ENCODE data around the gene ZSCAN5C. TPM values are rescaled to one million over a fixed set of nuclear protein-coding genes. Genes with fewer than 3 reads are reported as not detected.
A peak's percentile ranks its signal among the peaks of the same experiment; 100 is the strongest.

ZSCAN5C gene, protein sequence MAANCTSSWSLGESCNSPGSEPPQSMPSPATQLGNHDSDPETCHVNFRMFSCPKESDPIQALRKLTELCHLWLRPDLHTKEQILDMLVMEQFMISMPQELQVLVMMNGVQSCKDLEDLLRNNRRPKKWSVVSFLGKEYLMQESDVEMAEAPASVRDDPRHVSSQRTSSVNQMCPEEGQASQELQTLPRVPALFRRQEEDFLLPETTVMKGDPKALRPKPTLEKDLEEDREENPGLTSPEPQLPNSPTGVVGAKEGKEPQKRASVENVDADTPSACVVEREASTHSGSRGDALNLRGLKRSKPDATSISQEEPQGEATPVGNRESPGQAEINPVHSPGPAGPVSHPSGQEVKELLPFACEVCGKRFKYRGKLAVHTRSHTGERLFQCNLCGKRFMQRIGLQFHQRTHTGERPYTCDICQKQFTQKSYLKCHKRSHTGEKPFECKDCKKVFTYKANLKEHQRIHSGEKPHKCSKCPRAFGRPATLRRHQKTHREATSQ
- total RNA-seq (not detected), polyA plus RNA-seq (not detected)

DNA sequence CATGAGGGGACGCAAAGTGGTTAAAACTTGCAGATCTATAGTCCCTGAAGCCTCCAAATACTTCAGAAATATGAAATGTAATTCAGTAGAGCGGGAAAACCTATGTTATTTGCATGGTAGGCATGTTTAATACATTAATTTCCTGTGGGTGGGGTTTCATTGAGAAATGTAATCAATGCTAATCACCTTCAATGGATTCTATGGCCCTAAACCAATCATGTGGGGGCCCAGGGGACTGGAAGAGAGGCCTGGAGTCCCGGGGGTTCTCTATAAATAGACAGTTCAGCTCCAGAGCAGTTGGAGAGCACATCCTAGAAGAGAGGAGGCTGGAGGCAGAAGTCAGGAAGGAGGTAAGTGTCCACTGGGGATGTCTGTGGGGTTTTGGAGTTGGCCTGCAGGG lies at the start of gene ZSCAN5C:
ZSCAN5C (plus strand) TSS at position 301 of the 400 bp plus-strand sequence. CDS start 3,641 bp downstream, outside the sequence.
- Histone ChIP-seq H3K9me3 (ENCODE audit: control insufficient read depth in 2 of 2, low read length in 2 of 2) (no peaks in the 10 kb centered on the region), H3K4me1 (ENCODE audit: control insufficient read depth, insufficient read depth, low read length, poor library complexity, severe bottlenecking) (no peaks in the 10 kb centered on the region), H3K27ac (ENCODE audit: insufficient read depth, low read length, poor library complexity, severe bottlenecking) (no peak within 1 kb of the TSS), H3K27me3 (ENCODE audit: control insufficient read depth, insufficient read depth, low read length) (no peaks in the 10 kb centered on the region), H3K4me3 (ENCODE audit: low read depth, low read length) (no peak within 1 kb of the TSS), H3K36me3 (ENCODE audit: control insufficient read depth, insufficient read depth, low read length) (no peaks in the 10 kb centered on the region)
- Mint-ChIP-seq H3K36me3 (no peaks in the 10 kb centered on the region), H3K9me3 (peaks cover 0 to 2% (median 0%) of the 10 kb centered on the region in 7 donors), H3K4me1 (no peaks in the 10 kb centered on the region), H3K4me3 (no peak within 1 kb of the TSS), H3K27ac (no peak within 1 kb of the TSS), H3K27me3 (peaks cover 5% of the 10 kb centered on the region)
- ATAC-seq (ENCODE audit: low read depth in 2 of 2): no peak
- no peak for DNase-seq

DNA sequence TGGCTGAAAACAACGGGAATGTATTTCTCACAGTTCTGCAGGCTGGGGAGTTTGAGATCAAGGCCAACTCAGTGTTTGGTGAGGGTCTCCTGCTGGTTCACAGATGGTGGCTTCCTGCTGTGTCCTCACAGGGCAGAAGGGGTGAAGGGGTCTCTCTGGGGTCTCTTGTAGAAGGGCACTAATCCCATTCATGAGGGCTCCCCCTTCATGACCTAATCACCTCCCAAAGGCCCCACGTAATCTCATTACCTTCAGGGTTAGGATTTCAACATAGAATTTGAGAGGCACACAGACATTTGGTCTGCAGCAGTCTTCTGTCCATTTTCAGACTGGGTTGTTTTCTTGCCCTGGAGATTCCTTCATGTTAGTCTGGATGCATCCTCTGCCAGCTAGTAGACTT lies 49.4 kb upstream of the ZSCAN5C start:
- no peaks in the 10 kb centered on the region for H3K4me1 ChIP-seq (ENCODE audit: control insufficient read depth, insufficient read depth, low read length, poor library complexity, severe bottlenecking)
- ATAC-seq (ENCODE audit: low read depth in 2 of 2): no peak
- peaks cover 4 to 24% (median 11%) of the 10 kb centered on the region in 4 donors for H3K4me1 Mint-ChIP-seq
- no peak overlapping the region for H3K4me3 ChIP-seq (ENCODE audit: low read depth, low read length)
- no peak overlapping the region for H3K4me3 Mint-ChIP-seq
- H3K36me3 Mint-ChIP-seq: peaks cover 26% of the 10 kb centered on the region
- no peak for DNase-seq
- no peaks in the 10 kb centered on the region for H3K27me3 ChIP-seq (ENCODE audit: control insufficient read depth, insufficient read depth, low read length)
- H3K36me3 ChIP-seq (ENCODE audit: control insufficient read depth, insufficient read depth, low read length): peaks cover 35% of the 10 kb centered on the region
- H3K9me3 ChIP-seq (ENCODE audit: control insufficient read depth in 2 of 2, low read length in 2 of 2): no peaks in the 10 kb centered on the region
- H3K27ac Mint-ChIP-seq: peak overlapping the region in 1 of 3 donors; percentile 20
- H3K27ac ChIP-seq (ENCODE audit: insufficient read depth, low read length, poor library complexity, severe bottlenecking): no peak overlapping the region
- no peaks in the 10 kb centered on the region for H3K27me3 Mint-ChIP-seq
- H3K9me3 Mint-ChIP-seq: no peaks in the 10 kb centered on the region

DNA sequence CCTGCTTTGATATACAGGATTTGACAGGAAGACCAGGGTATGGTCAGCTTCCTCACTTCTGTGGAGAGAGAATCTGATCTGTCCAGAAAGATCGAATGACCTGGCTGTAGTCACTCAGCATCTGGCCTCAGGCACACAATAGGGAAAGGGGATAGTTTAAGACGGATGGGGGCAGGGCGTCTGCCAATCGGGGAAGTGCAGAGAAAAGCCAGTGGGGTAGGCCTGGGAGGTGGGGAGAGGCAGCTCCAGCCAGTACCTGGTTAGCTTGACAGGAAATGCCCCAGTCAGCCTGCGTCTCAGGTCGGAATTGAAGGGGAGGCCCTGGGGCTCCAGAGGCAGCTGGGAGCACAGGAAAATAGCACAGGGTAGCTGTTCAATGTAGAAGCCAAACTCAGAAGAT lies 48.6 kb upstream of the ZSCAN5C start:
- ATAC-seq (ENCODE audit: low read depth in 2 of 2) (no peak), DNase-seq (no peak)
- H3K27me3 ChIP-seq (ENCODE audit: control insufficient read depth, insufficient read depth, low read length): no peaks in the 10 kb centered on the region
- no peaks in the 10 kb centered on the region for H3K9me3 ChIP-seq (ENCODE audit: control insufficient read depth in 2 of 2, low read length in 2 of 2)
- H3K9me3 Mint-ChIP-seq: no peaks in the 10 kb centered on the region
- H3K36me3 ChIP-seq (ENCODE audit: control insufficient read depth, insufficient read depth, low read length): peaks cover 27% of the 10 kb centered on the region
- no peak overlapping the region for H3K4me3 Mint-ChIP-seq
- H3K4me1 Mint-ChIP-seq: peaks cover 4 to 21% (median 11%) of the 10 kb centered on the region in 4 donors
- no peaks in the 10 kb centered on the region for H3K27me3 Mint-ChIP-seq
- peak overlapping the region; percentile 27 to 39 (median 28) for H3K27ac Mint-ChIP-seq
- H3K4me3 ChIP-seq (ENCODE audit: low read depth, low read length): no peak overlapping the region
- H3K4me1 ChIP-seq (ENCODE audit: control insufficient read depth, insufficient read depth, low read length, poor library complexity, severe bottlenecking): no peaks in the 10 kb centered on the region
- peaks cover 23% of the 10 kb centered on the region for H3K36me3 Mint-ChIP-seq
- no peak overlapping the region for H3K27ac ChIP-seq (ENCODE audit: insufficient read depth, low read length, poor library complexity, severe bottlenecking)

DNA sequence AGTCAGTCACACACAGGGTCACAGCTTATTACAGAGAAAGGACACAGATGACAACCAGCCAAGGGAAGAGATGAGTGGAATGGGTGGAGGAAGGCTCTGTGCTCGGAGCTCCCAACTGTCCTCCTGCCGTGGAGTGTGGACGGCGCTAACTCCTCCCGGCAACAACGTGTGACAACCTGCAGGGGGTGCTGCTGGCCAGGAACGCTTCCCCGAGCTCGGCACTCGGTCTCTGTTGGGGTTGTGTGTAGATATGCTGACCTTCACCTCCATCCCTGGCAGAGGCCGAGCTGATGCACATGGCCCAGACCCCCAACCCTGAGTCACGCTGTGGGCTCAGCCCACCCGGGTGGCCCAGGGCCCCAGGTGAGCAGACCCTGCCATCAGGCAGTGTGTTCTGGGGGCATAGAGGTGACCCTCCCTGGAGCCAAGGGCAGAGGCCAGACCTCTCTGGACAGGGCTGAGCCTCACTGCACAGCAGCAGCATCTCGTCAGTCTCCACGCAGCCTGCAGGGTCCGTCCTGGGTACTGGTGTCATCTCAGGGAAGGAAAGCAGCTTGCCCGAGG lies 46.9 kb upstream of the ZSCAN5C start:
- H3K36me3 ChIP-seq (ENCODE audit: control insufficient read depth, insufficient read depth, low read length): peaks cover 23% of the 10 kb centered on the region

DNA sequence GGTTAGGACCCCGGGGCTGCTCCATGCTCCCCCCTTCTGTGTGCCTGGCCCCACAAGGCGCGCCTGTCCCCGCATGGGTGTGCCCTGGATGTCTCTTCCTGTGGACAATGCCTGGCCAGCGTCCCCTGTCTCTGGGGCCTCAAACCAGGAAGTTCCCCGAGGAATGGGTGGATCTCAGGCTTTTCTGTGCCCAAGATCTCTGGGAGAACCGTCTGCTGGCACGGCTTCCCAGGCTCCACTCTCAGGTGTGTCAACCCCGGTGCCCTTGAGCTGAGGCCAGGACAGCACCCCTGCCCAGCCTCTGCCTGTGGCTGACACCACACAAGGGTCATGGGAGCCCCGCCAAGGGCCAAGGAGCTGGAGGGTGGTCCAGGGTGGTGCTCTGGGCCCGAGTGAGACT lies 45.3 kb upstream of the ZSCAN5C start:
- no peaks in the 10 kb centered on the region for H3K27me3 Mint-ChIP-seq
- H3K9me3 ChIP-seq (ENCODE audit: control insufficient read depth in 2 of 2, low read length in 2 of 2): no peaks in the 10 kb centered on the region
- H3K4me3 Mint-ChIP-seq: no peak overlapping the region
- no peaks in the 10 kb centered on the region for H3K4me1 ChIP-seq (ENCODE audit: control insufficient read depth, insufficient read depth, low read length, poor library complexity, severe bottlenecking)
- peaks cover 0 to 6% (median 0%) of the 10 kb centered on the region in 7 donors for H3K9me3 Mint-ChIP-seq
- H3K27ac Mint-ChIP-seq: no peak overlapping the region
- DNase-seq (no peak), ATAC-seq (ENCODE audit: low read depth in 2 of 2) (no peak)
- H3K27me3 ChIP-seq (ENCODE audit: control insufficient read depth, insufficient read depth, low read length): no peaks in the 10 kb centered on the region
- H3K4me1 Mint-ChIP-seq: peaks cover 0 to 17% (median 10%) of the 10 kb centered on the region in 4 donors
- H3K27ac ChIP-seq (ENCODE audit: insufficient read depth, low read length, poor library complexity, severe bottlenecking): no peak overlapping the region
- H3K36me3 ChIP-seq (ENCODE audit: control insufficient read depth, insufficient read depth, low read length): peaks cover 23% of the 10 kb centered on the region
- peaks cover 24% of the 10 kb centered on the region for H3K36me3 Mint-ChIP-seq
- no peak overlapping the region for H3K4me3 ChIP-seq (ENCODE audit: low read depth, low read length)

More for the DNA sequence above, 46.9 kb upstream of the ZSCAN5C start:
- H3K36me3 Mint-ChIP-seq: peaks cover 24% of the 10 kb centered on the region
- peaks cover 0 to 6% (median 0%) of the 10 kb centered on the region in 7 donors for H3K9me3 Mint-ChIP-seq
- no peaks in the 10 kb centered on the region for H3K4me1 ChIP-seq (ENCODE audit: control insufficient read depth, insufficient read depth, low read length, poor library complexity, severe bottlenecking)
- no peak for DNase-seq
- H3K4me1 Mint-ChIP-seq: peaks cover 3 to 18% (median 10%) of the 10 kb centered on the region in 4 donors
- no peak overlapping the region for H3K27ac Mint-ChIP-seq
- ATAC-seq (ENCODE audit: low read depth in 2 of 2): no peak
- no peaks in the 10 kb centered on the region for H3K27me3 Mint-ChIP-seq
- H3K27me3 ChIP-seq (ENCODE audit: control insufficient read depth, insufficient read depth, low read length): no peaks in the 10 kb centered on the region
- no peak overlapping the region for H3K4me3 ChIP-seq (ENCODE audit: low read depth, low read length)
- no peaks in the 10 kb centered on the region for H3K9me3 ChIP-seq (ENCODE audit: control insufficient read depth in 2 of 2, low read length in 2 of 2)
- no peak overlapping the region for H3K27ac ChIP-seq (ENCODE audit: insufficient read depth, low read length, poor library complexity, severe bottlenecking)
- H3K4me3 Mint-ChIP-seq: no peak overlapping the region

DNA sequence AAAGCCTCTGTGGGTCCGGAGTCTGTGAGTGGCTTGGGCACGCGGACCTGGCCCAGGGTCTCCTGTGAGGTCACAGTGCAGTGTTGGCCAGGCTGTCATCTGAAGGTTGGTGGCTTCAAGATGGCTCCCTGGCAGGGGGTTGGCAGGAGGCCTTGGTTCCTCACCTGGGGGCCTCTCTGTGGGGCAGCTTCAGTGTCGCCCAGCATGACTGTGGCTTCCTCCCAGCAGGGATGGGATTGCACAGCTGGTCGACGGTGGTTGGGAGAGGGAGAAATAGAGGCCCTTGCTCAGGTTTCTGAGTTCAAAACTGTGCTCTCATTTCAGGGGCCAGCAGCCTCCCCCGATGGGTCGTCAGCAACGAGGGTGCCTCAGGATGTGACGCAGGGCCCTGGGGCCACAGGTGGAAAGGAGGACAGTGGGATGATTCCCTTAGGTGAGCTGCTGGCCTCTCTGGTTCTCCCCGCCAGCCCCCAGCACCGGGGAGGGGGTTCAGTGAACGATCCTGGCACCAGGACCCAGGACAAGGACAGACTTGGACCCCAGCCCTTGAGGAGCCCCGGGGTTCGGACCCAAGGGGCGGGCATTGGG lies 43.8 kb upstream of the ZSCAN5C start:
- H3K36me3 Mint-ChIP-seq: peaks cover 27% of the 10 kb centered on the region
- no peak for DNase-seq
- H3K4me3 ChIP-seq (ENCODE audit: low read depth, low read length): no peak overlapping the region
- H3K9me3 Mint-ChIP-seq: peaks cover 0 to 6% (median 0%) of the 10 kb centered on the region in 7 donors
- no peaks in the 10 kb centered on the region for H3K9me3 ChIP-seq (ENCODE audit: control insufficient read depth in 2 of 2, low read length in 2 of 2)
- H3K4me3 Mint-ChIP-seq: no peak overlapping the region
- no peak overlapping the region for H3K27ac ChIP-seq (ENCODE audit: insufficient read depth, low read length, poor library complexity, severe bottlenecking)
- ATAC-seq (ENCODE audit: low read depth in 2 of 2): no peak
- H3K4me1 Mint-ChIP-seq: peaks cover 0 to 7% (median 6%) of the 10 kb centered on the region in 4 donors
- H3K4me1 ChIP-seq (ENCODE audit: control insufficient read depth, insufficient read depth, low read length, poor library complexity, severe bottlenecking): no peaks in the 10 kb centered on the region
- no peaks in the 10 kb centered on the region for H3K27me3 Mint-ChIP-seq
- H3K36me3 ChIP-seq (ENCODE audit: control insufficient read depth, insufficient read depth, low read length): peaks cover 23% of the 10 kb centered on the region
- H3K27ac Mint-ChIP-seq: no peak overlapping the region
- no peaks in the 10 kb centered on the region for H3K27me3 ChIP-seq (ENCODE audit: control insufficient read depth, insufficient read depth, low read length)

DNA sequence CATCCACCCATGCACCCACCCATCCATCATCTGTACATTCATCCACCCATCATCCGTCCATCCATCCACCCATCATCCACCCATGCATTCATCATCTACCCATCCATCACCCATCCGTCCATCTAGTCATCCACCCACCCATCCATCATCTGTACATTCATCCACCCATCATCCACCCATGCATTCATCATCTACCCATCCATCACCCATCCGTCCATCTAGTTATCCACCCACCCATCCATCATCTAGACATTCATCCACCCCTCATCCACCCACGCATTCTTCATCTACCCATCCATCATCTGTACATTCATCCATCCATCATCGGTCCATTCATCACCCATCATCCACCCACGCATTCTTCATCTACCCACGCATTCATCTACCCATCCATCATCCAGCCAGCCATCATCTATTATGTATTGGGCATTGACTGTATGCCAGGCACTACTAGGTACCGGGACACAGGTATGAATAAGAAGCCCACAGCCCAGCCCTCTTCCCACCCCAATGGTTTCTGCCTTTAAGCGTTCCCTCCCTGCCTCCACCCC lies 43.0 kb upstream of the ZSCAN5C start:
- no peak overlapping the region for H3K4me3 ChIP-seq (ENCODE audit: low read depth, low read length)
- no peak overlapping the region for H3K4me3 Mint-ChIP-seq
- H3K27me3 ChIP-seq (ENCODE audit: control insufficient read depth, insufficient read depth, low read length): no peaks in the 10 kb centered on the region
- no peaks in the 10 kb centered on the region for H3K9me3 ChIP-seq (ENCODE audit: control insufficient read depth in 2 of 2, low read length in 2 of 2)
- no peak overlapping the region for H3K27ac ChIP-seq (ENCODE audit: insufficient read depth, low read length, poor library complexity, severe bottlenecking)
- peak overlapping the region in 2 of 3 donors; percentile 15 to 46 for H3K27ac Mint-ChIP-seq
- no peaks in the 10 kb centered on the region for H3K4me1 ChIP-seq (ENCODE audit: control insufficient read depth, insufficient read depth, low read length, poor library complexity, severe bottlenecking)
- H3K4me1 Mint-ChIP-seq: peaks cover 0 to 2% (median 0%) of the 10 kb centered on the region in 4 donors
- DNase-seq (no peak), ATAC-seq (ENCODE audit: low read depth in 2 of 2) (no peak)
- peaks cover 20% of the 10 kb centered on the region for H3K36me3 ChIP-seq (ENCODE audit: control insufficient read depth, insufficient read depth, low read length)
- peaks cover 0 to 6% (median 0%) of the 10 kb centered on the region in 7 donors for H3K9me3 Mint-ChIP-seq
- H3K36me3 Mint-ChIP-seq: peaks cover 27% of the 10 kb centered on the region
- H3K27me3 Mint-ChIP-seq: no peaks in the 10 kb centered on the region

Measured in CD4-positive, CD25-positive, alpha-beta regulatory T cell (primary cell).